Osteocyte (in vitro differentiated cells): ENCODE results near the gene GPR157. TPM values are rescaled to one million over a fixed set of nuclear protein-coding genes. Genes with fewer than 3 reads are reported as not detected.
A peak's percentile ranks its signal among the peaks of the same experiment; 100 is the strongest.

Source experiments
- DNase-seq: peaks from one replicate; pipeline ENCODE4 v3.0.0; 2021; ENCODE audit warnings: mixed read lengths; ENCODE audit not compliant: unreplicated experiment; ENCODE audit errors: extremely low spot score
- H3K27ac Mint-ChIP-seq: one replicate; pipeline ENCODE4 v1.8.0; 2021; ENCODE audit warnings: mild to moderate bottlenecking, mixed read lengths; ENCODE audit not compliant: unreplicated experiment
- H3K27me3 Mint-ChIP-seq: one replicate; pipeline ENCODE4 v1.8.0; 2021; ENCODE audit warnings: mixed read lengths; ENCODE audit not compliant: unreplicated experiment
- H3K36me3 Mint-ChIP-seq: one replicate; pipeline ENCODE4 v1.8.0; 2021; ENCODE audit warnings: mixed read lengths; ENCODE audit not compliant: unreplicated experiment
- H3K4me1 Mint-ChIP-seq: one replicate; pipeline ENCODE4 v1.8.0; 2021; ENCODE audit warnings: mixed read lengths; ENCODE audit not compliant: unreplicated experiment
- H3K4me3 Mint-ChIP-seq: one replicate; pipeline ENCODE4 v1.8.0; 2021; ENCODE audit warnings: mild to moderate bottlenecking, moderate library complexity, mixed read lengths; ENCODE audit not compliant: unreplicated experiment
- H3K9me3 Mint-ChIP-seq: one replicate; pipeline ENCODE4 v1.8.0; 2021; ENCODE audit warnings: mixed read lengths; ENCODE audit not compliant: unreplicated experiment
- total RNA-seq: library from RNA; stranded (reverse); gene quantifications from 2 replicates; pipeline ENCODE4 v1.2.1, GENCODE V29; 2021
- TF ChIP-seq, protein P1 (sequence below): fragments of 200-600 bp; sonication (generic); IDR thresholded peaks from 2 replicates; pipeline ENCODE4 v1.5.0; 2021; ENCODE audit warnings: antibody characterized with exemption, mild to moderate bottlenecking, moderate library complexity

GPR157 gene
- total RNA-seq, 1 donor from 2014 or later = 4.1 TPM

DNA sequence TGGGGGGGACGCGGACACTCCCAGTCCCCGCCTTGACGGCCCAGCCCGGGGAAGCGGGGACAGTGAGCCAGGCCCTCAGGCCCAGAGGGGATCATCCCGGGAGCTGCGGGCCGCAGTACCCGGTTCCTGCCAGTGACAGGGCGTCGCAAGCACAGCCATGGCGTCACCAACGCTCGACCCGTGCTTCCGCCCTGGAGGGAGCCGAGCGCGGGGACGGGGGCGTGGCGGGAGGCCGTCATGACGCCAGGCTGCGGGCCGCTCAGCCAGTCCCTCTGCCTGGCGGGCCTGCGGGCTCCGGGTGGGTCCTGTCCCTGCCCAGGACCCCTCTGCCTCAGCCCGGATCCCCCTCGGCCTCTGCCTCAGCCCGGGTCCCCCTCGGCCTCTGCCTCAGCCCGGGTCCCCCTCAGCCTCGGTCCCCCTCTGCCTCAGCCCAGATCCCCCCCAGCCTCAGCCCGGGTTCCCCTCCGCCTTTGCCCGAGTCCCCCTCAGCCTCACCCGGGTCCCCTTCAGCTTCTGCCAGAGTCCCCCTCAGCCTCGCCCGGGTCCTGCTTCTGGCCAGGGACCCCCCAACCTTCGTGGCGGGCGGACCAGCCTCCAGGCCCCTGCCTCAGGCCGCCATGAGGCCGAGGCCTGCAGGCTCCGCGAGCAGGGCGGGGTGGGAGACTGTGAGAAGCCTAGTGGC is 57.2 kb downstream of the GPR157 start:
- H3K4me1 Mint-ChIP-seq = peaks cover 22% of the 10 kb centered on the region
- H3K36me3 Mint-ChIP-seq = no peaks in the 10 kb centered on the region
- H3K27ac Mint-ChIP-seq = no peak overlapping the region
- TF ChIP-seq, protein P1, sequence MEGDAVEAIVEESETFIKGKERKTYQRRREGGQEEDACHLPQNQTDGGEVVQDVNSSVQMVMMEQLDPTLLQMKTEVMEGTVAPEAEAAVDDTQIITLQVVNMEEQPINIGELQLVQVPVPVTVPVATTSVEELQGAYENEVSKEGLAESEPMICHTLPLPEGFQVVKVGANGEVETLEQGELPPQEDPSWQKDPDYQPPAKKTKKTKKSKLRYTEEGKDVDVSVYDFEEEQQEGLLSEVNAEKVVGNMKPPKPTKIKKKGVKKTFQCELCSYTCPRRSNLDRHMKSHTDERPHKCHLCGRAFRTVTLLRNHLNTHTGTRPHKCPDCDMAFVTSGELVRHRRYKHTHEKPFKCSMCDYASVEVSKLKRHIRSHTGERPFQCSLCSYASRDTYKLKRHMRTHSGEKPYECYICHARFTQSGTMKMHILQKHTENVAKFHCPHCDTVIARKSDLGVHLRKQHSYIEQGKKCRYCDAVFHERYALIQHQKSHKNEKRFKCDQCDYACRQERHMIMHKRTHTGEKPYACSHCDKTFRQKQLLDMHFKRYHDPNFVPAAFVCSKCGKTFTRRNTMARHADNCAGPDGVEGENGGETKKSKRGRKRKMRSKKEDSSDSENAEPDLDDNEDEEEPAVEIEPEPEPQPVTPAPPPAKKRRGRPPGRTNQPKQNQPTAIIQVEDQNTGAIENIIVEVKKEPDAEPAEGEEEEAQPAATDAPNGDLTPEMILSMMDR = no peak
- H3K9me3 Mint-ChIP-seq = no peaks in the 10 kb centered on the region
- peaks cover 14% of the 10 kb centered on the region for H3K27me3 Mint-ChIP-seq
- DNase-seq = no peak
- H3K4me3 Mint-ChIP-seq = no peak overlapping the region

DNA sequence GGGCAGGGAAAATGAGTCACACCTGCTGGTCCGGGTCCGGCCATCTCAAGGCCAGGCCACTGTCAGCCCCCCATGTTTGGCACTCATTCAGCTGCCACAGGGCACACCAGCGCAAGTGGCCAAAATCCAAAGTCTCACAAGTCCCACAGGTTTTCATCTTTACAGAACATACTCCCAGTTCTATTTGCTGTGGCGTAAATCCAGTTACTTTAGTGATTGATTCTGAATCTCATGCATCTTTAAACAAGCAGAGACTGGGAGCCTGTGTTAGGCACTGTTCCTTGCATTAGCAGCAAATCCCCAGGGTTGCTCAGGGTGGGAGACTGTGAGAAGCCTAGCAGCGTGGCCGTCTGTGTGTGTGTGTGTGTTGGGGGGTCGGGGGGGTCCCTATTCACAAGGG is 58.4 kb downstream of the GPR157 start:
- Mint-ChIP-seq H3K27ac (no peak overlapping the region), H3K36me3 (no peaks in the 10 kb centered on the region), H3K4me1 (peaks cover 26% of the 10 kb centered on the region), H3K4me3 (no peak overlapping the region), H3K9me3 (no peaks in the 10 kb centered on the region), H3K27me3 (peaks cover 14% of the 10 kb centered on the region)
- TF ChIP-seq, protein P1 = no peak
- no peak for DNase-seq

DNA sequence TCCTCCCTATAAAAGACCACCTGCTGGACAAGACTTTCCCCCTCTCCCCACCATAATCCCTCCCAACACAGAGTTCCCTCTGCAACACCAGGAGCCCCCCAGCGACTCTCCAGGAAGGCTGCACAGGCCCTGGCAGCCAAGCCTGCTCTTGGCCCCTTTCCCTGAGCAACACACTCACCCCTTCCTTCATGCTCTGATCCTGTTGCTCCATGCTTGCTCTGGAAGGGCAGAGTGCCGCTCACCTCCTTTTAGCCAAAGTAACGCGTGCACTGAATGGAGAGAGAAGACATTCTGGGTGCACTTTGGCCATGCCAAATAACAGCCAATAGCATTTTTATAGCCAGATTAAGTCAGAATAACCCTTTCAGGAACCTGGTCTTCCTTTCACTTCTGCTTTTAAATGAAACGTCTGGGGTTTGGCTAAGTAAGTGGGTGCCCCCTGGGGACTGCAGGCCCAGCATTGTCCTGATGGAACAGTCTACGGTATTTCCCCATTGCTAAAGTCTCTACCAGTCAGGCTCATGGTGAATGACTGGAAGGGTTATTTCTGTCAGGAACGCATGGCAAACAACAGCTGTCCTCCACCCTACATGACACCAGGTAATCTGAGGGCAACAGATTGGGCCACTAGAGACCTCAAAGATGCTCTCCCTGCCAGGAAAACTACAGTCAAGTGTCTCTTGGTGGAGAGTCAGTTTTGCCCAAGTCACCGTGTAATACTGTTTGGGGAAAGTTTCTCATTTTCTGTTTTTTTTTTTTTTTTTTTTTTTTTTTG is 59.4 kb downstream of the GPR157 start, which contains the start of gene SLC2A5:
SLC2A5 (minus strand) TSS at position 310 of the 775 bp plus-strand sequence; CDS start at position 211, 99 bp downstream.
- TF ChIP-seq, protein P1 = no peak
- Mint-ChIP-seq H3K4me3 (no peak within 1 kb of the TSS), H3K27ac (peak within 1 kb of the TSS; percentile 29), H3K4me1 (peaks cover 34% of the 10 kb centered on the region), H3K27me3 (peaks cover 10% of the 10 kb centered on the region), H3K9me3 (no peaks in the 10 kb centered on the region), H3K36me3 (no peaks in the 10 kb centered on the region)
- DNase-seq = no peak

DNA sequence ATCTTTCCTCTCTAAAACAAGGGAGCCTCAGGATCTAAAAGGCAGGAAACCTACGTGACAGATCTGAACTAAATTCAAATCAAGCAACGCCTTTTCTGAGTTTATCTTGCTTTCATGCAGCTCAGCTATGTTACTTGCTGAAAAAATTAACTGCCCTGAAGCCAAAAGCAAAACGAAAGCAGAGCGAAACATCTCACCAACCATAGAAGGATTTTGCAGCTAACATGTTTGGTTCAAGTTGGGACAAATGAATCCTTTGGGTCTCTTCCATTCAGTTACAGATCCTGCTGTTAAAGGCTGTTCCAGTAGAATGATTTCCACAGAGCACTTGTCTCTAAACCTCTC is 59.9 kb downstream of the GPR157 start:
- TF ChIP-seq, protein P1 = no peak
- Mint-ChIP-seq H3K36me3 (no peaks in the 10 kb centered on the region), H3K4me3 (no peak overlapping the region), H3K4me1 (peaks cover 40% of the 10 kb centered on the region), H3K9me3 (no peaks in the 10 kb centered on the region), H3K27ac (no peak overlapping the region), H3K27me3 (peaks cover 4% of the 10 kb centered on the region)
- DNase-seq = no peak
